GM19328 (cell line): ENCODE results near the gene DAPK1.

Source experiments
- ATAC-seq: cut with Tn5 transposase; IDR thresholded peaks from one replicate; pipeline ENCODE4 v1.9.1; 2021; ENCODE audit warnings: mild to moderate bottlenecking, moderate library complexity; ENCODE audit not compliant: unreplicated experiment

Gene DAPK1

GRCh38 chr9:87706066-87706739 lies 208.5 kb downstream of the DAPK1 start:
- ATAC-seq: no peak

DNA sequence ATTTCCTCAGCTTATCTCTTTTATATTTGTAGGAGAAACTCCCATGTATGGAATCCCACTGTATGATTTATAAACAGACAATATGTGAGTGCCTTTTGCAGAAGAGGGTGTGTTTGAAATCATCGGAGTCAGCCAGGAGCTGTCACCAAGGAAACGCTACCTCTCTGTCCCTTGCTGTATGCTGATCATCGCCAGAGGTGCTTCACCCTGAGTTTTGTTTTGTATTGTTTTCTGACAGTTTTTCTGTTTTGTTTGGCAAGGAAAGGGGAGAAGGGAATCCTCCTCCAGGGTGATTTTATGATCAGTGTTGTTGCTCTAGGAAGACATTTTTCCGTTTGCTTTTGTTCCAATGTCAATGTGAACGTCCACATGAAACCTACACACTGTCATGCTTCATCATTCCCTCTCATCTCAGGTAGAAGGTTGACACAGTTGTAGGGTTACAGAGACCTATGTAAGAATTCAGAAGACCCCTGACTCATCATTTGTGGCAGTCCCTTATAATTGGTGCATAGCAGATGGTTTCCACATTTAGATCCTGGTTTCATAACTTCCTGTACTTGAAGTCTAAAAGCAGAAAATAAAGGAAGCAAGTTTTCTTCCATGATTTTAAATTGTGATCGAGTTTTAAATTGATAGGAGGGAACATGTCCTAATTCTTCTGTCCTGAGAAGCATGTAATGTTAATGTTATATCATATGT lies 210.3 kb downstream of the DAPK1 start:
- no peak for ATAC-seq

DNA sequence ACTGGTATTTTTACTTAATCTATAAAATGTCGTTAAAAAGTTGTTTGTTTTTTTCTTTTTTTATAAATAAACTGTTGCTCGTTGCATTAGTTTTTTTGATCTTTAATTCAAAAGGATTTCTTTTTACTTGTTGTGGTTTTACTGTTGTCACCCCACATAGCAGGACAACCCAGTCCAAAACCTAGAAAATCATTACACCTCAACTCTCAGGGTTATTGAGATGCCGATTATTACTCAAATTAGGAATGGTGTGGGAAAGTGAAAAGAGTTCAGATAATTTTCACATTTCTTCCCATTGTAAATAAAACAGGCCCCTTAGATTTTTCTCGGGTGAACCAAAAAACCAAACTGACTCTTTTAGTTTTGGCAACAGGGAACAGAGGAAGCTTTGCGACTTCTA lies 210.9 kb downstream of the DAPK1 start:
- no peak for ATAC-seq

DNA sequence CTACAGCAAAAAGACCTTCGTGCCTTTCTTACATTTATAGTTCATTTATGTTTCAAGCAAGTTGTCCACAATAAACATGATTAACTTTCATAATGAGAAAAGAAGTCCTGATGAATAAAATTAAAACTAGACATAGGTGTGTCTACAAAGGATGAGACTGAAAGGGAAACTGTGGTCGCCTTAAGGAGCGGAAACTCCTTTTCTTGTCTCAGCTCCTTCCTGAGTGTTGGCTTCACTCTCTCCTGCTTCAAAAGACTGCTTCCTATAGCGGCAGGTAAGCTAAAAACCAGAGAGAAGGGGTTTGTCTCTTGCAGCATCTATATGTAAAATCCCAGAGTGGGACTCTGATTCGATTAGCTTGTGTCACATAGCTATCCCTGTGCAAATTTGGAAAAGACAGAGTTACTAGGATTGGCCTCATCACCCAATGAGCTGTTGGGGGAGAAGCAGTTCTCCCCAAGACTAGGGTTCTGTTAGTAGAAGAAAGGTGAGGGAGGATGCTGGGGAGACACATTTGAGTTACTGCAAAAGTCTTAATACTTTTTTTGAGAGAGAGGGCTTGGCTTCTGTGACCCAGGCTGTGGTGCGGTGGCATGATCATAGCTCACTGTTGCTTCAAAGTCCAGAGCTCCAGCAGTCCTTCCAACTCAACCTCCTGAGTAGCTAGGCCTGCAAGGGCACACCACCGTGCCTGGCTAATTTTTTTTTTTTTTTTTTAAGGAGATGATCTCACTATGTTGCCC lies 211.5 kb downstream of the DAPK1 start:
- ATAC-seq: no peak

- no peak for ATAC-seq
These were observed 212.8 kb downstream of the DAPK1 start for GRCh38 chr9:87710443-87710842.

GRCh38 chr9:87711857-87712800 lies 214.5 kb downstream of the DAPK1 start:
- no peak for ATAC-seq

GRCh38 chr9:87712801-87713277 lies 215.2 kb downstream of the DAPK1 start:
- no peak for ATAC-seq

- ATAC-seq: no peak
These were observed 215.8 kb downstream of the DAPK1 start for GRCh38 chr9:87713278-87713987.

DNA sequence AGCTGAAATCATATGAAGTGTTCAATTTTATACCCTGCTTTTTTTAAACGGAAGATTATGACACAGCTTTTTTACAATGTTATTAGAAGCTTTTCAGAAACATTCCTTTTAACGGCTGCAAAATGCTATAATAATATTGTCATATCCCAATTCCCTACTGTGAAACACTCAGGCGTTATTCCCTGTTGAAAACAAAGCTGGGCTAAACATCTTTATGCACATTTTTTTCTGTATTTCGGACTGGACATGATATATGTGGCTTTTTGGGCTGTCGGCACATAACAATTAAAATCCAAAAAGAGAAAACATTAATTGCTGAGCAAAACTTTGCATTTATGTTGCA lies 216.3 kb downstream of the DAPK1 start:
- ATAC-seq: no peak

DNA sequence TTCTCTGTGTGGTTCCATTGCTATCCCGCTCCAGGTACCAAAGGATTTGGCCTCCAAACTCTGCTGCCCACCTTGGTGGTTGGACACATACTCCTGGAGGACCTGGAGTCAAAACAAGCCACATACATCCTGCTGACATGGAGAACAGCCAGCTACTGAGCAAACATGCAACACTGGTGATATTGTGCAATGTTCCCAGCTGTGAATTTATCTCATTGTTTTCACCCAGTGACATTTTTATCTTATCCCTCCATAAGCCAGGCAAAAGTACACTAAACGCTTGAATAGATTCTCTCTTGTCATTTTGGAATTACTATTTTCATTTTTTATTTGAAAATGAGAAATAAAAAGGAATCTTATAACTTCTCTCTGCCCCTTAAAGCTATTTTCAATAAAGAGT lies 217.2 kb downstream of the DAPK1 start:
- no peak for ATAC-seq

- ATAC-seq: no peak
These were observed 218.5 kb downstream of the DAPK1 start for GRCh38 chr9:87716141-87716540.

GRCh38 chr9:87717456-87717855 lies 219.8 kb downstream of the DAPK1 start:
- no peak for ATAC-seq

DNA sequence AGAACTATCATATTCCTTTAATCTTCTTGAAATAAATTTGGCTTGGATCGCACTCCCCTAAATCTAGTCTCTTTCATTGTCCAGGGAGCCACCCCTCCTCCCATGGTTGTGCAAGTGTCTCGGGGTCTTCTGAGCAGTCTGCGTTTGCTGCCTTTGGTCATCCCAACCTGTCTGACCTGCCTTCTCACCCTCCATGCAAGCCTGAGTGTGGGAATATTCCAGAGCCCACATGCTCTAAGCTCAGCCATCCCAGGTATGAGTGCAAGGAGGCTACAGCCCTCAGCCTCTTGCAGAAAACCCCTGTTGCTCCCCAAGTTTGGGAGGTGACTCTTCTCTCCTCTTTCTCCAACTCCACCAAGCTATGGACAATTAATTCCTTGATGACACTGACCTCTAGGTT lies 220.6 kb downstream of the DAPK1 start:
- no peak for ATAC-seq

DNA sequence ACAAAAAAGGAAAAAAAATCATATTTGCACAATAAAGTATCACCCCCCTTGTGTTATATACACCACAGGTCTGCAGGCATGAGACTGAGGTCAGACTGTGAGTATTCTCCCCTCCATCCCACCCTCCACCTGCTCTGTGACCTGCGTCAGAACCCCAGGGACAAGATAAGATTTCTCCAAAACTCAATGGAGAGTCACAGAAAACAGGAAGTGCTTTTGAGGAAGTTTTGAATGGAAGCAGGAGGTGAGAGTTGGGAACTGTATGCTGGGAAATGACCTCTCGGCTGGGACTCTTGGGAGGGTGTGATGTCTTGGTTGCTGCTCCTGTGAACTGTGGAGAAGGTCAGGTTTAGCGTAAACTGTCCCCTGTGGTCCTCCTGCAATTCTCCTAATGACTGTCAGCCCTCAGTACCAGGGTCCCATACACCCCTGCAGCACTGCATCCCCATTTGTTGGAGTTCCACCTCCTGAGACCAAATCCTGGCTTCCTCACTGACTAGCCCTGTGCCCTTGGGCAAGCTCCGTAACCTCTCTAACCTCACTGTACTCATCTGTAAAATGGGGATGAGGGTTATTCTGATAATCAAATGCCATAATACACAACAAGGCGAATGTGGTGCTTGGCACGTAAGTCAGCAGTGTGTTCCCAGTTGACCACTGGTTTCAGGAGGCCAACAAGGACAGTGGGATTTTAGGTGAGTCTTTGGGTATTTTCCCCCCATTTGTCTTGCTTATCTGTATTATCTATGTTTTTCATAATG lies 221.4 kb downstream of the DAPK1 start:
- ATAC-seq: no peak

GRCh38 chr9:87720173-87720572 lies 222.5 kb downstream of the DAPK1 start:
- ATAC-seq: no peak

GRCh38 chr9:87722393-87723088 lies 224.9 kb downstream of the DAPK1 start:
- ATAC-seq: no peak

DNA sequence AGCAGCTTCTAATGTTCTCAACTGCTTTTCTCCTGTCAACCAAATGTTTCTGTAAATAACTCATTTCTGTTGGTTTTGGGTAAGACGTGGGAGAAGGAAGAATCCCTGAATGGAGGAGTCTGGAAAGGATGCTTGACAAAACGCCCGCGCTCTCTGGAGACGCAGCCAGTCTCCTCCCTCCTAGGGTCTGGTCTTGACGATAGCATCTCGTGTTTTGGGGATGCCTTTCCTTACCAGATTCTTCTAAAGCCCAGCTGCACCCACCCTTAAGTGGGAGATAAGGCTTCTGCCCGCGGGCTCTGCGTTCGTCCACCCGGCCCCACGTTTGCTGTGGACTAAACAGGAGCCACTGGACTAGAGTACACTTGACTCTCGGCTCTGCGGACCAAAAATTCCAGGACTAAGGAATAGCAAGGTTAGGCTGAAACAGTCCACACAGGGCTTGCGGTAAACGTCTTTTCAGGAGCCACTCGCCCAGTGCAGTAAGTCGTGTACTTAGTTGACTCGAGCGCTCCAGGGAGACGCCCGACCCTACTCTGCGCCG lies 227.8 kb downstream of the DAPK1 start:
- ATAC-seq: no peak

DNA sequence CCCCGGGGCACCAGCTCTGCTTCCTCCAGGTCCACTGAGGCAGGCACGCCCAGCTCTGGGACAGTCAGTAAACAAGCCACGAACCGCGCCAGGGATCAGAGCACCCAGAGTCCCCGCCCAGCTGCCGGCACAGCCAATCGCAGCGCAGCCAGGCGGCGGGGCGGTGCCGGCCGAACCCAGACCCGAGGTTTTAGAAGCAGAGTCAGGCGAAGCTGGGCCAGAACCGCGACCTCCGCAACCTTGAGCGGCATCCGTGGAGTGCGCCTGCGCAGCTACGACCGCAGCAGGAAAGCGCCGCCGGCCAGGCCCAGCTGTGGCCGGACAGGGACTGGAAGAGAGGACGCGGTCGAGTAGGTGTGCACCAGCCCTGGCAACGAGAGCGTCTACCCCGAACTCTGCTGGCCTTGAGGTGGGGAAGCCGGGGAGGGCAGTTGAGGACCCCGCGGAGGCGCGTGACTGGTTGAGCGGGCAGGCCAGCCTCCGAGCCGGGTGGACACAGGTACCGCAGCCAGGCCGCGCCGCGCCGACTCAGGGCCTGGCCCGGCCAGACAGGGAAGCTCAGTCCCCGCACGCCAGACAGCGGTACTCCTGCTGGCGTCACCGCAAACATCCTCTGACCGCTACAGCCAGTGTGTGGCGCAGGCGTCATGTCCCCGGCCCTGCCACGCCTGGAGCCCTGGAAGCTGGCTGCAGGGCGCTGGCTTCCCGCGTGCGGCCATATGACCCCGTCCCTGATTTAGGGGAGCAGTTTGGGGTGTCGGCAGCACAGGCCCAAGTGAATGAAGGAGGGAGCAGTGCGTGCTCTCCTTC lies 228.4 kb downstream of the DAPK1 start, which contains the start of gene CTSL:
Gene CTSL, plus strand, starts transcription at position 220 of the 810 bp plus-strand sequence. CDS start 1,485 bp downstream, outside the sequence.
- no peak for ATAC-seq
